Measurements from ENCODE around the gene MDN1. TPM values are rescaled to one million over a fixed set of nuclear protein-coding genes. Genes with fewer than 3 reads are reported as not detected.

The MDN1 gene
- total RNA-seq, 1 experiment from 2014 or later, result 117 TPM

DNA sequence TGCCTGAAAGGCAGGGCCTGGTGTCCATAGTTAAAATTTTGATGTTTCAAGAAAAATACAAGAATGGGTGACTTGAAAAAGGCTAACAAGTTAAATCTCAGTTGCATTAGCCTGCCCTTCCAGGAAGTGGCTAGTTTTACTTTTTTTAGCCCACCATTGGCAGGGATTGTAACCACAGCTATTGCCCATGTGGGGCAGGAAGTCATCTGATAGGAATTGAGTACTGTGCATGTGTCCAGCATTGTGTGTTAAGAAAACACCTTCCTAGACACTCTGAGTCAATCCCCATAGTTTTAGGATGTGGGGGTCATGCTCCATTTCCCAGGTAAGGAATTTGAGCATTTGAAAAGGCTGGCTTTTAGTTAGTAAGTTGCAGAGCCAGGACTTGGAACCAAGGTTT is 207.9 kb downstream of the MDN1 start:
- Histone ChIP-seq H2BK15ac (ENCODE audit: low read depth, low read length) (no peak overlapping the region), H4K5ac (ENCODE audit: insufficient read length, low read depth, low read length) (no peak overlapping the region), H3K27ac (ENCODE audit: insufficient read length, low read depth, low read length) (no peak overlapping the region), H3K9ac (ENCODE audit: extremely low read depth, insufficient read length, low read length) (no peak overlapping the region), H4K20me1 (ENCODE audit: control insufficient read depth, insufficient read depth, insufficient read length) (no peaks in the 10 kb centered on the region), H2AK5ac (ENCODE audit: insufficient read length, low read length) (no peak overlapping the region), H3T11ph (ENCODE audit: low read length) (no peak overlapping the region), H3K79me2 (ENCODE audit: insufficient read depth, low read length) (no peaks in the 10 kb centered on the region), H2BK12ac (ENCODE audit: insufficient read length, low read depth, low read length) (no peak overlapping the region), H3K23ac (ENCODE audit: insufficient read length, low read depth, low read length) (no peak overlapping the region), H2BK120ac (ENCODE audit: low read depth, low read length, poor library complexity, severe bottlenecking) (no peak overlapping the region), H2AFZ (ENCODE audit: low read length) (no peak overlapping the region), H3K9me3 (ENCODE audit: control insufficient read depth, low read depth, low read length) (no peaks in the 10 kb centered on the region), H2BK20ac (ENCODE audit: low read depth, low read length, poor library complexity, severe bottlenecking) (no peak overlapping the region), H4K8ac (replicated peaks; ENCODE audit: insufficient read length, low read depth, low read length) (no peak overlapping the region), H4K91ac (ENCODE audit: insufficient read length, low read depth, low read length) (no peak overlapping the region), H3K4me2 (ENCODE audit: insufficient read depth, insufficient read length, low read length) (no peak overlapping the region), H3K4ac (ENCODE audit: low read depth, low read length) (no peak overlapping the region), H3K79me1 (ENCODE audit: insufficient read depth, low read depth, low read length, poor library complexity, severe bottlenecking) (no peaks in the 10 kb centered on the region), H3K14ac (ENCODE audit: insufficient read depth, low read length) (no peak overlapping the region), H2BK5ac (ENCODE audit: insufficient read length, low read length) (no peak overlapping the region), H3K27me3 (ENCODE audit: insufficient read depth, low read length) (no peaks in the 10 kb centered on the region), H3K18ac (ENCODE audit: insufficient read length, low read depth, low read length) (no peak overlapping the region), H3K4me1 (ENCODE audit: insufficient read depth, low read length) (no peaks in the 10 kb centered on the region), H3K23me2 (ENCODE audit: insufficient read length, low read depth, low read length, poor library complexity, severe bottlenecking) (no peaks in the 10 kb centered on the region), H3K56ac (ENCODE audit: insufficient read length, low read depth, low read length) (no peak overlapping the region)
- TF ChIP-seq, protein P1, sequence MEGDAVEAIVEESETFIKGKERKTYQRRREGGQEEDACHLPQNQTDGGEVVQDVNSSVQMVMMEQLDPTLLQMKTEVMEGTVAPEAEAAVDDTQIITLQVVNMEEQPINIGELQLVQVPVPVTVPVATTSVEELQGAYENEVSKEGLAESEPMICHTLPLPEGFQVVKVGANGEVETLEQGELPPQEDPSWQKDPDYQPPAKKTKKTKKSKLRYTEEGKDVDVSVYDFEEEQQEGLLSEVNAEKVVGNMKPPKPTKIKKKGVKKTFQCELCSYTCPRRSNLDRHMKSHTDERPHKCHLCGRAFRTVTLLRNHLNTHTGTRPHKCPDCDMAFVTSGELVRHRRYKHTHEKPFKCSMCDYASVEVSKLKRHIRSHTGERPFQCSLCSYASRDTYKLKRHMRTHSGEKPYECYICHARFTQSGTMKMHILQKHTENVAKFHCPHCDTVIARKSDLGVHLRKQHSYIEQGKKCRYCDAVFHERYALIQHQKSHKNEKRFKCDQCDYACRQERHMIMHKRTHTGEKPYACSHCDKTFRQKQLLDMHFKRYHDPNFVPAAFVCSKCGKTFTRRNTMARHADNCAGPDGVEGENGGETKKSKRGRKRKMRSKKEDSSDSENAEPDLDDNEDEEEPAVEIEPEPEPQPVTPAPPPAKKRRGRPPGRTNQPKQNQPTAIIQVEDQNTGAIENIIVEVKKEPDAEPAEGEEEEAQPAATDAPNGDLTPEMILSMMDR (conservative IDR thresholded peaks at IDR 0.05), result no peak
- DNase-seq, result no peak
- Mint-ChIP-seq H3K9me3 (no peaks in the 10 kb centered on the region), H3K27ac (no peak overlapping the region), H3K4me1 (peaks cover 0 to 12% of the 10 kb centered on the region in 2 experiments; a peak in 2 of 4 replicates), H3K27me3 (ENCODE audit: low read depth) (peaks cover 2% of the 10 kb centered on the region), H3K36me3 (ENCODE audit: insufficient read depth in 1 of 3, low read depth in 3 of 3) (no peaks in the 10 kb centered on the region), H3K4me3 (no peak overlapping the region)
